Thyroid gland (tissue), 4 donors: ENCODE data around the gene ATG13.

ENCODE experiments used
- CTCF ChIP-seq, 6 experiments: fragments of 200-600 bp in 3 of 6; fragments of 450-650 bp in 3 of 6; sonication (generic) in 3 of 6; IDR thresholded peaks; one replicate each; pipeline ENCODE4 v1.5.1; 2016 to 2019; ENCODE audit warnings: antibody characterized with exemption in 6 of 6, mild to moderate bottlenecking in 2 of 6, inconsistent platforms in 1 of 6, moderate library complexity in 1 of 6
- POLR2A ChIP-seq, 2 donors: fragments of 450-650 bp; IDR thresholded peaks; one replicate each; pipeline ENCODE4 v1.6.1; 2017; ENCODE audit warnings: antibody characterized with exemption in 2 of 2, mild to moderate bottlenecking in 2 of 2, moderate library complexity in 1 of 2

GRCh38 chr11:46695345-46696211 lies 78.2 kb downstream of the ATG13 start:
- no peak for TF ChIP-seq CTCF (IDR thresholded peaks at IDR 0.05)
- TF ChIP-seq POLR2A (IDR thresholded peaks at IDR 0.05), result no peak
